CD14-positive monocyte (primary cell): ENCODE measurements around the gene RNF123. TPM values are rescaled to one million over a fixed set of nuclear protein-coding genes. Genes with fewer than 3 reads are reported as not detected.

Source experiments
- DNase-seq, 3 donors: peaks; one replicate each; pipeline ENCODE4 v3.0.0-alpha.2; 2011 to 2022
- H2AFZ ChIP-seq: 2 replicates; pipeline ENCODE4 v1.6.0; 2012; ENCODE audit warnings: mild to moderate bottlenecking, low read depth, low read length, inconsistent platforms; ENCODE audit not compliant: insufficient read depth, poor library complexity, severe bottlenecking
- H3K27ac ChIP-seq, 2 donors: 1 replicate in 1 of 2; 2 replicates in 1 of 2; pipeline ENCODE4 v1.5.1; 2012 to 2013; ENCODE audit warnings: low read length in 2 of 2, control low read depth in 1 of 2, inconsistent platforms in 1 of 2, low read depth in 1 of 2, mild to moderate bottlenecking in 1 of 2
- H3K27me3 ChIP-seq, 2 donors: one replicate each; pipeline versions ENCODE4 v1.6.0 to v1.6.1; 2011 to 2013; ENCODE audit warnings: low read length in 2 of 2; ENCODE audit not compliant: control insufficient read depth in 2 of 2, insufficient read depth in 2 of 2
- H3K36me3 ChIP-seq, 2 donors: replicated peaks in 1 of 2; 1 replicate in 1 of 2; 2 replicates in 1 of 2; pipeline versions ENCODE4 v1.5.1 to v1.6.1; 2012 to 2013; ENCODE audit warnings: low read length in 2 of 2, control low read depth in 1 of 2, inconsistent platforms in 1 of 2, mild to moderate bottlenecking in 1 of 2; ENCODE audit not compliant: insufficient read depth in 2 of 2, control insufficient read depth in 1 of 2
- H3K4me1 ChIP-seq, 2 donors: 1 replicate in 1 of 2; 2 replicates in 1 of 2; pipeline versions ENCODE4 v1.5.1 to v1.6.1; 2012 to 2013; ENCODE audit warnings: low read length in 2 of 2, control low read depth in 1 of 2, inconsistent platforms in 1 of 2, mild to moderate bottlenecking in 1 of 2, moderate library complexity in 1 of 2; ENCODE audit not compliant: insufficient read depth in 2 of 2, control insufficient read depth in 1 of 2
- H3K4me2 ChIP-seq: replicated peaks from 2 replicates; pipeline ENCODE3; 2012; ENCODE audit warnings: low read length, moderate library complexity, mild to moderate bottlenecking; ENCODE audit not compliant: poor library complexity, severe bottlenecking; ENCODE audit errors: extremely low read depth
- H3K4me3 ChIP-seq, 3 experiments: fragments of 200-600 bp in 1 of 3; sonication (generic) in 1 of 3; replicated peaks in 1 of 3; 1 replicate in 2 of 3; 2 replicates in 1 of 3; pipeline ENCODE4 v1.5.1; 2011 to 2013; ENCODE audit warnings: low read length in 3 of 3, mild to moderate bottlenecking in 3 of 3, control low read depth in 2 of 3, low read depth in 2 of 3, inconsistent platforms in 1 of 3, moderate library complexity in 1 of 3
- H3K79me2 ChIP-seq: 2 replicates; pipeline ENCODE4 v1.6.0; 2012; ENCODE audit warnings: mild to moderate bottlenecking, control low read depth, inconsistent platforms, low read length, moderate library complexity; ENCODE audit not compliant: insufficient read depth
- H3K9ac ChIP-seq: 2 replicates; pipeline ENCODE4 v1.6.0; 2017; ENCODE audit warnings: low read length, mild to moderate bottlenecking; ENCODE audit not compliant: insufficient read depth, poor library complexity, severe bottlenecking
- H3K9me3 ChIP-seq, 2 donors: replicated peaks in 1 of 2; 1 replicate in 1 of 2; 2 replicates in 1 of 2; pipeline versions ENCODE4 v1.5.1 to v1.6.1; 2012 to 2013; ENCODE audit warnings: low read length in 2 of 2, control low read depth in 1 of 2; ENCODE audit not compliant: control insufficient read depth in 1 of 2, insufficient read depth in 1 of 2
- H4K20me1 ChIP-seq: 2 replicates; pipeline ENCODE4 v1.6.0; 2012; ENCODE audit warnings: mild to moderate bottlenecking, low read length, control low read depth, moderate library complexity; ENCODE audit not compliant: insufficient read depth
- H3K27ac Mint-ChIP-seq, 7 donors: one replicate each; pipeline ENCODE4 v1.8.0; 2020; ENCODE audit warnings: mild to moderate bottlenecking in 7 of 7, mixed read lengths in 7 of 7, moderate library complexity in 6 of 7, inconsistent platforms in 2 of 7
- H3K27me3 Mint-ChIP-seq, 3 donors: one replicate each; pipeline ENCODE4 v1.8.0; 2021 to 2022; ENCODE audit warnings: low read depth in 3 of 3, mild to moderate bottlenecking in 3 of 3, mixed read lengths in 3 of 3, moderate library complexity in 3 of 3, inconsistent platforms in 1 of 3
- H3K36me3 Mint-ChIP-seq, 2 donors: one replicate each; pipeline ENCODE4 v1.8.0; 2020; ENCODE audit warnings: mixed read lengths in 2 of 2, inconsistent platforms in 1 of 2, mild to moderate bottlenecking in 1 of 2
- H3K4me1 Mint-ChIP-seq: one replicate; pipeline ENCODE4 v1.8.0; 2020; ENCODE audit warnings: mild to moderate bottlenecking, mixed read lengths
- H3K4me3 Mint-ChIP-seq, 2 donors: one replicate each; pipeline ENCODE4 v1.8.0; 2020; ENCODE audit warnings: mild to moderate bottlenecking in 2 of 2, mixed read lengths in 2 of 2, moderate library complexity in 1 of 2
- H3K9me3 Mint-ChIP-seq, 7 donors: one replicate each; pipeline ENCODE4 v1.8.0; 2020 to 2022; ENCODE audit warnings: mixed read lengths in 7 of 7, mild to moderate bottlenecking in 6 of 7, moderate library complexity in 6 of 7, inconsistent platforms in 2 of 7
- CTCF ChIP-seq: fragments of 200-600 bp; IDR thresholded peaks from one replicate; pipeline ENCODE4 v1.8.0; 2022; ENCODE audit warnings: antibody characterized with exemption, mild to moderate bottlenecking
- WGBS: methylation state at CpG from one replicate; pipeline ENCODE4 v1.1.5; 2013; ENCODE audit warnings: missing lambda C conversion rate; ENCODE audit not compliant: insufficient coverage; 5-methylcytosine and 5-hydroxymethylcytosine counted together
- intact Hi-C, 2 donors: fragments of 100-400 bp; cut with micrococcal nuclease; formaldehyde crosslinking; loops; one replicate each; pipeline versions ENCODE4 v1.15.0 to v1.15.1; 2023
- polyA plus RNA-seq, 3 donors: library from polyadenylated mRNA; depleted of rRNA in 1 of 3; unstranded in 2 of 3; stranded (reverse) in 1 of 3; fragments of 300-500 nt in 2 of 3; fragments of >200 nt in 1 of 3; fragmentation: Illumina TruSeq in 2 of 3; gene quantifications; 1 replicate in 2 of 3; 2 replicates in 1 of 3; pipeline ENCODE4 v1.2.3, GENCODE V29; 2012 to 2021

Gene RNF123
- polyA plus RNA-seq, 3 donors: 11.1 to 46.2 (median 15.7) TPM

DNA sequence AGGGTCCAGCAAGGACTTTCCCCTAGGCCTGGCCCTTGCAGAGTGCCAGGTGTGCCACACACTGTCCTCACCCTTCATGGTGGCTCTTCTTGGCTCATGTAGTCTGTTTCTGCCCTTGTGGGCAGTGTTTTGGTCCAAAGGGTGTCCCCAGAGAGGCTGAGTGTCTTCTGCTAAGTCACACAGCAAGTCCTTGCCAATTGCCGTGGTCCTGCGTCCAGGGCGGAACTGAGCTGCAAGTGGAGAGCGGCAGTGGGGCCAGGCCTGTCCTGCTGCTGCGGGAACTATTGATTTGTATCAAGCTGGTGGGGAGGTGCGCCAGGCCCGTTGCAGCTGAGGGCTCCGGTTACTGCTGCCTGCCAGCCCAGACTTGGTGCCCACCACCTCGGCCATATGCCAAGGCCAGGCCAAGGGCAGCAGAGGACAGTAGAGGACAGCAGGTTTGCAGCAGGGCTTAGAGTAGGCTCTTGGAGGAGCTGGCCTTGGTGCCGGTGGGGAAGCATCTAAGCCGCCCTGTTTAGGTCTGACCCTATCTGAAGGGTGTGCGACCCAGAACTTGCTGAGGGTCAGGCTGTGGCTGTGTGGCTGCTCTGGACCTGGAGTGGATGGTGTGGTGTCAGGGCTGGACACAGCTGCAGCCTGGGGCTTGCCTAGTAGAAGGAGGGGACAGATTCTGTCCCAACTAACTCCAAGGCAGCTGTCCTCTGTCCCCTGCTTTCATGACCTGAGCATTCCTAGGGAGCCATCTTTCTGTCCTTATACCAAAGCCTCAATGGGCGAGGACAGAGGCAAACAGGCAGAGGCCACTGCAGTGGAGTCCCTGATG is 25.6 kb downstream of the RNF123 start:
- Histone ChIP-seq H4K20me1 (peaks cover 12% of the 10 kb centered on the region), H3K4me1 (peaks cover 18 to 26% of the 10 kb centered on the region in 2 donors), H3K36me3 (peaks cover 0 to 13% of the 10 kb centered on the region in 2 donors), H3K79me2 (no peaks in the 10 kb centered on the region), H3K27ac (no peak overlapping the region), H2AFZ (no peak overlapping the region), H3K27me3 (peaks cover 0 to 7% of the 10 kb centered on the region in 2 donors), H3K4me2 (no peak overlapping the region), H3K4me3 (no peak overlapping the region), H3K9me3 (no peaks in the 10 kb centered on the region), H3K9ac (no peak overlapping the region)
- Mint-ChIP-seq H3K4me1 (peaks cover 28% of the 10 kb centered on the region), H3K27me3 (peaks cover 7 to 11% (median 9%) of the 10 kb centered on the region in 3 donors), H3K9me3 (peaks cover 0 to 5% (median 0%) of the 10 kb centered on the region in 7 donors), H3K36me3 (peaks cover 22 to 28% of the 10 kb centered on the region in 2 donors), H3K4me3 (peak overlapping the region in 1 of 2 donors; percentile 16), H3K27ac (peak overlapping the region in 2 of 7 donors; percentile 14 to 46)
- intact Hi-C loops: loop anchor here in 1 of 2 donors (10.0 kb wide), 1 partner anchor 230 kb away; the partner anchor contains the start of gene RBM6
- TF ChIP-seq CTCF: no peak
- 95% methylated on average over 13 of the region's 13 CpGs for WGBS
- DNase-seq: peak in 1 of 3 donors; percentile 3

DNA sequence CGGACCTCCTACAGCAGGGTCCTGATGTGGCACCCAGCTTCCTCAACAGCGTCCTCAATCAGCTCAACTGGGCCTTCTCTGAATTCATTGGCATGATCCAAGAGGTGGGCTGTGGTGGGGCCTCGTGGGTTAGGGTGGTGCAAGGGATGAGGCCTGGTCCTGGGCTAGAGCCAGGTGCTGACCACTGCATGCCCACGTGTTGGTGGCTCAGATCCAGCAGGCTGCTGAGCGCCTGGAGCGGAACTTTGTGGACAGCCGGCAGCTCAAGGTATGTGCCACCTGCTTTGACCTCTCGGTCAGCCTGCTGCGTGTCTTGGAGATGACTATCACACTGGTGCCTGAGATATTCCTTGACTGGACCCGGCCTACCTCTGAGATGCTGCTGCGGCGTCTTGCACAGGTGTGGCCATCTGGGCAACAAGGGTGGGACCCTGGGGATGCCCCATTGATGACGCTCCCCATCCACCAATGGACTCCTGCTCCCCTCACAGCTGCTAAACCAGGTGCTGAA is 26.3 kb downstream of the RNF123 start:
- Histone ChIP-seq H3K9ac (no peak overlapping the region), H3K4me3 (no peak overlapping the region), H3K79me2 (peaks cover 3% of the 10 kb centered on the region), H3K4me1 (peaks cover 19 to 28% of the 10 kb centered on the region in 2 donors), H4K20me1 (peaks cover 16% of the 10 kb centered on the region), H3K27ac (no peak overlapping the region), H3K4me2 (no peak overlapping the region), H2AFZ (no peak overlapping the region), H3K36me3 (peaks cover 0 to 14% of the 10 kb centered on the region in 2 donors), H3K27me3 (peaks cover 0 to 7% of the 10 kb centered on the region in 2 donors), H3K9me3 (no peaks in the 10 kb centered on the region)
- TF ChIP-seq CTCF: no peak
- Mint-ChIP-seq H3K27me3 (peaks cover 7 to 11% (median 9%) of the 10 kb centered on the region in 3 donors), H3K9me3 (peaks cover 0 to 5% (median 0%) of the 10 kb centered on the region in 7 donors), H3K27ac (peak overlapping the region in 1 of 7 donors; percentile 50), H3K36me3 (peaks cover 25 to 30% of the 10 kb centered on the region in 2 donors), H3K4me1 (peaks cover 29% of the 10 kb centered on the region), H3K4me3 (no peak overlapping the region)
- intact Hi-C loops: loop anchor here in 1 of 2 donors (10.0 kb wide), 1 partner anchor 229 kb away; the partner anchor contains the start of gene RBM6
- peak in 1 of 3 donors; percentile 4 for DNase-seq
- 95% methylated on average over 12 of the region's 13 CpGs for WGBS
